KOPT-K1 (cell line): ENCODE measurements around the gene DCUN1D3.

Source experiments
- H3K27ac ChIP-seq: fragments of 200-600 bp; sonication (generic); 2 replicates; pipeline ENCODE4 v1.5.1; 2016; ENCODE audit warnings: antibody characterized with exemption, mild to moderate bottlenecking, low read depth, low read length; ENCODE audit not compliant: poor library complexity, severe bottlenecking
- H3K36me3 ChIP-seq: fragments of 200-600 bp; sonication (generic); 2 replicates; pipeline ENCODE4 v1.5.1; 2017; ENCODE audit warnings: antibody characterized with exemption, mild to moderate bottlenecking, low read length, moderate library complexity; ENCODE audit not compliant: insufficient read depth
- H3K9me3 ChIP-seq: fragments of 200-600 bp; sonication (generic); 2 replicates; pipeline ENCODE4 v1.5.1; 2017; ENCODE audit warnings: antibody characterized with exemption, low read length, mild to moderate bottlenecking; ENCODE audit not compliant: insufficient read depth, poor library complexity, severe bottlenecking

DCUN1D3 gene

GRCh38 chr16:20883554-20884239 is 16.5 kb downstream of the DCUN1D3 start:
- H3K27ac ChIP-seq = no peak overlapping the region
- H3K36me3 ChIP-seq = no peaks in the 10 kb centered on the region

GRCh38 chr16:20881503-20881878 is 18.7 kb downstream of the DCUN1D3 start:
- H3K36me3 ChIP-seq = no peaks in the 10 kb centered on the region
- H3K9me3 ChIP-seq = no peaks in the 10 kb centered on the region
- H3K27ac ChIP-seq = no peak overlapping the region

More at GRCh38 chr16:20883554-20884239, 16.5 kb downstream of the DCUN1D3 start:
- H3K9me3 ChIP-seq = no peaks in the 10 kb centered on the region

DNA sequence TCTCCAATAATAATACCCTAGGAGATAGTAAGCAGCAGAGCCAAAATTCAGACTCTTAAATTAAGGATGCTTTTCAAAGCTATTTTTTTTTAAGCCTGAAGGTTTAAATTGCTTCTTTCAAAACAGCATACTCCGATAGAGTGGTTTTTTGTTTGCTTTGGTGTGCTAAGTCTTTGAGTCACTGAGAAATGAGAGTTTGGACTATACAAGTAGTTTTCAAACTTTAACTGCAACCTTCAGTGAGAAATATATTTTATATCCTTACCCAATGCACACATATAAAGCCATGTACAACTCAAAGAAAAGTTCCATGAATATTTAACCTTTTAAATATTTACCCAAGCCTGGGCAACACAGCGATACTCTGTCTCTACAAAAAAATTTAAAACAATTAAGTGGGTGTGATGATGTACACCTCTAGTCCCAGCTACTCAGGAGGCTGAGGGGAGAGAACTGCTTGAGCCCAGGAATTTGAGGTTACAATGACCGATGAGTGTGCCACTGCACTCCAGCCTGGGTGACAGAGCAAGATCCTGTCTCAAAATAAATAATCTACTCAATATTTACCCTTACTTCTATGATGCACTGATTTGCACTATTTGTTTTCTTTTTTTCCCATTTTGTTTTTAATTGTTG is 19.2 kb downstream of the DCUN1D3 start:
- Histone ChIP-seq H3K9me3 (no peaks in the 10 kb centered on the region), H3K36me3 (no peaks in the 10 kb centered on the region), H3K27ac (no peak overlapping the region)

- H3K9me3 ChIP-seq = no peaks in the 10 kb centered on the region
- H3K27ac ChIP-seq = no peak overlapping the region
- no peaks in the 10 kb centered on the region for H3K36me3 ChIP-seq
Measured at GRCh38 chr16:20879175-20880040, 20.8 kb downstream of the DCUN1D3 start.

DNA sequence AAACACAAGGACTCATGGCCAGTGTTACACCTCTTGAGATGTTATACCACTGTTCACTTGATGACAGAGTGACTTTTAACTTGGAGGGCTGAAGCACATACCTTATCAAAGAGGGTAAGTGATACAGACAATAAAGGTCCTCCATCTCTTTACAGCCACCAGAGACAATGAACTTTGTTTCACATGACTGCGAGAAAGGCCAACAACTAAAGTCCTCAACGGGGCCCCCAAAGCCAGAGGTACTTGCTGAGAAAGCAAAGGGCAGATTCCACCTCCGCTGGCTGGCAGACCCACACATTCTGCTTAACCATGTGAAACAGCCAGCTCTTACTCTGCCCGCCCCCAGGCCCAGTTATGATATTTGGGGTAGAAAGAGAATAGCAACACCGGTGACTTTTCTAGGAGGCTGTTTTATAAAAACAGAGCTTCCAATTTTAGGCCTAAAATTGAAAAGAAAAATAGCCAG is 21.4 kb downstream of the DCUN1D3 start:
- Histone ChIP-seq H3K9me3 (no peaks in the 10 kb centered on the region), H3K36me3 (no peaks in the 10 kb centered on the region), H3K27ac (no peak overlapping the region)

DNA sequence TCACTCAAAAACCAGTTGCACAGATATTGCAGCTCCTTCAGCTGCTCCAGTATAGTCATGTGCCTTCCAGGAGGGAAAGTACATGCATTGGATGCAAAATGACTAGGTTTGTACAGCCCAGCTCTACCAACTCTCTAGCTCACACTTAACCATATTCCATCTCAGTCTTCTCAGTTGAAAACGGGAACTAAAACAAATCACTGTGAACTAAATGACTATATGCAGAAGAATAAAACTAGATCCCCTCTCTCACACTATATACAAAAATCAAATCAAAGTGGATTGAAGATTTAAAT is 24.9 kb downstream of the DCUN1D3 start:
- H3K36me3 ChIP-seq = no peaks in the 10 kb centered on the region
- H3K9me3 ChIP-seq = no peaks in the 10 kb centered on the region
- H3K27ac ChIP-seq = no peak overlapping the region

DNA sequence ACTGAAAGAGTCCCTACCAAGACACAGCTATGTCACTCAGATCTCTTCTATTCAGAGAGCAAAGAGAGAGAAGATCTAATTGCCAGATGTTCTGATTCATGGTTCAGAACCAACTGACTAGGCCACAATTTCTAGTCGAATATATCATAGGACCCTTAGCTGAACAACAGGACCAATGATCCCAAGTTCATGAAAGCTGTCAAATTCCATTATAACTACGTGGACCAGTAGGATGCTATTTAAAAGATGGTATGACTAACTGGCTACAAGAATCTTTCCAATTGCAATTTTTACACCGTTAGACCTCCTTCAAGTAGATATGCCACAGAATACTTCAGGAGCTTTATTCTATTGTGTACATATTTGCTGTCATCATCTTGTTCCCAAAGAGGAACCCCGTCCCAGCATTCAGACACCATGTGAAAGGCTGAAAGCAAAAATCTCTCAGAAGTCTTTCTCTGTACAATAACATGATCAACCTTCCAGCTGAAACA is 26.0 kb downstream of the DCUN1D3 start:
- peak overlapping the region; percentile 42 for H3K27ac ChIP-seq
- no peaks in the 10 kb centered on the region for H3K9me3 ChIP-seq
- no peaks in the 10 kb centered on the region for H3K36me3 ChIP-seq

DNA sequence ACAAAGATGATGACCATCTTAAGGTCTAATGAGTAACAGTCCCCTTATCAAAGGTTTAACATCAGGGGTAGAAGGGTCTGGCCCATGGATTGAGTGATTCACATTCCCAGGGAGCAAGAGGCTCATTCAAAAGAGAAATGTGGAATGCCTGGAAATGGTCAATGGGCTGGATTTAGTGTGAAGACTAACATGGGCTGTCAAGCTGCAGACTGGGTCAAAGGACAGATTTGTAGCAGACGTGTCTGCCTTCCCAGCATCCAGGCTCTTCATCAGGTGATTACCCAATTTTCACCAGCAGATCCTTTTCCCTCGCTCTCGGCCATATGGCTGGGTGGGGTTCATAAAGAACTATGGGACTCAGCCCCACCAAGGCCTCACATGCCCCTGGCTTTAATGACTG is 26.8 kb downstream of the DCUN1D3 start:
- no peaks in the 10 kb centered on the region for H3K36me3 ChIP-seq
- H3K9me3 ChIP-seq = no peaks in the 10 kb centered on the region
- peak overlapping the region; percentile 42 for H3K27ac ChIP-seq

GRCh38 chr16:20871941-20872815 is 28.0 kb downstream of the DCUN1D3 start:
- Histone ChIP-seq H3K27ac (peak overlapping the region; percentile 21), H3K36me3 (no peaks in the 10 kb centered on the region), H3K9me3 (no peaks in the 10 kb centered on the region)

GRCh38 chr16:20871258-20871657 is 28.9 kb downstream of the DCUN1D3 start:
- H3K9me3 ChIP-seq = no peaks in the 10 kb centered on the region
- no peak overlapping the region for H3K27ac ChIP-seq
- no peaks in the 10 kb centered on the region for H3K36me3 ChIP-seq

DNA sequence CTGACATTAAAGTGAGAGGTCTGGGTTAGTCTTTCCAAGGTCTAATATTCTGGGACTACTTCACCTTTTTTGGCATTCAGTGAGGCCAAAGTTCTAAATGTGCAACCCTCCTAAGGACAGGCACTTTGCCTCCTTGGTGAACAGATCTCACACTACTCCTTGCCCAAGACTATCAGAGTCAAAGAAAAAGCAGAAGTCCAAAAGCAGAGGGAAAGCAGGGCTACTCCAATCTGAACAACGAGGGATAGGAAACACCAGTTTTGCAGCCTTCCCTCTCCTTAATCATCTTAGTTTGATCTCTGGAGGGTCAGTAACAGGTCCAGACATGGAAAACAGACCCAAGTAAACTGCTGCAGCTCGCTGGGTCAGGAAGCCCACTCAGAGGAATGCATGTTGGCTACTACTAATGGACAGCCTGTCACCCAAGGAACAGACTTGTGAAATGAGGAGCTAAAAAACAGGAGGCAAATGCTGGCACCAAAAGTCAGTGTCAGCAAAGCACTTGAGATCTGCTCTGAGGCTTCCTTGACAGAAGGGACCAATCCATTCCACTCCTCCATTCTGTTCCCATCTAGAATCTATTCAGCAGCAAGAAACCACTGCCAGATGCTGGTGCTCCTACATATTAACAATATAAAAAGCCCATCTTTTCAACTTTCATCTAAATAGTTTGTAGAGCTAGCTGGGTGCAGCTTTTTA is 29.9 kb downstream of the DCUN1D3 start:
- Histone ChIP-seq H3K36me3 (no peaks in the 10 kb centered on the region), H3K9me3 (no peaks in the 10 kb centered on the region), H3K27ac (no peak overlapping the region)

DNA sequence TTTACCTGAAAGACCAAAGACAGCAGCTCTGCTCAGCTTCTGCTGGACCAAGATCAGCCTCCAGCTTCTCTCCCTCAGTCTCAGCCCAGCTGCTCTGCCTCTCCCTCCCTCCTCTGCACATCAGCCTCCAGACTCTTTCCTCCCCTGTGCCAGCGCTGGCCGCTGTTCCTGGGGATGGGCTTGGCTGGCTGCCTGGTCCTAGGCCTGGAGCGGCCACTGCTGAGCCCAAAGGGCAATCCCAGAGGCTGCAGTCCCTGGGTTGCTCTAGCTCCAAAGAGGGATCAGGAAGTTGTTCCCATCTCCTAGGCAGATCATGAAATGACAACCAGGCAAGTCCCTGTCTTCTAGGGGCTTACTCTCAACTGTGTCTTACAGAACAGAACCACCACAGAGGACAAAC is 31.3 kb downstream of the DCUN1D3 start:
- no peaks in the 10 kb centered on the region for H3K9me3 ChIP-seq

GRCh38 chr16:20867585-20867984 is 32.6 kb downstream of the DCUN1D3 start:
- no peaks in the 10 kb centered on the region for H3K36me3 ChIP-seq
- H3K9me3 ChIP-seq = no peaks in the 10 kb centered on the region
- H3K27ac ChIP-seq = no peak overlapping the region

More for the DNA sequence above, 31.3 kb downstream of the DCUN1D3 start:
- no peak overlapping the region for H3K27ac ChIP-seq
- no peaks in the 10 kb centered on the region for H3K36me3 ChIP-seq

GRCh38 chr16:20866801-20867200 is 33.4 kb downstream of the DCUN1D3 start:
- Histone ChIP-seq H3K36me3 (no peaks in the 10 kb centered on the region), H3K9me3 (no peaks in the 10 kb centered on the region), H3K27ac (no peak overlapping the region)
